Fibroblast of upper back skin (primary cell): Measurements from ENCODE around the gene GLRX2.
A peak's percentile ranks its signal among the peaks of the same experiment; 100 is the strongest.

ENCODE experiments used
- DNase-seq: peaks from one replicate; pipeline ENCODE4 v3.0.0-alpha.2; 2013

GLRX2 gene

GRCh38 chr1:193111641-193112090 lies 6.5 kb upstream of the GLRX2 start:
- DNase-seq: peak; percentile 89

DNA sequence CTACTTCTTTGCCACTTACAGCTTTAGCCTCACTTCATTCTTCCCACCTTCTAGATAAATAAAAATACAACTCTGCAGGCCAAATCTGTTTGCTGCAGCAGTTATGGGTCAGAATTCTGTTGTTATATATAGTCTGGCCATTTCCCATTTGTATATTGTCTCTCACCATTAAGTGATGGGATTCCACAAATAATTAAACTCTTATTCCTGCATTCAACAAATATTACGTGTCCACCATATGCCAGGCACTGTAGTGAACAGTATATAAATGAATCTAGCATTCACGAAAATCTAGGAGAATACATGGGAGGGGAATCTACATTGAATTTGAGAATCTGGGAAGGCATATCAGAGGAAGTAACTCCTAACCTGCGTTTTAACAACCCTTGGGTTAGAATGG lies 5.7 kb upstream of the GLRX2 start:
- DNase-seq: no peak

- DNase-seq: no peak
Observed at GRCh38 chr1:193110246-193110645, 5.0 kb upstream of the GLRX2 start.

DNA sequence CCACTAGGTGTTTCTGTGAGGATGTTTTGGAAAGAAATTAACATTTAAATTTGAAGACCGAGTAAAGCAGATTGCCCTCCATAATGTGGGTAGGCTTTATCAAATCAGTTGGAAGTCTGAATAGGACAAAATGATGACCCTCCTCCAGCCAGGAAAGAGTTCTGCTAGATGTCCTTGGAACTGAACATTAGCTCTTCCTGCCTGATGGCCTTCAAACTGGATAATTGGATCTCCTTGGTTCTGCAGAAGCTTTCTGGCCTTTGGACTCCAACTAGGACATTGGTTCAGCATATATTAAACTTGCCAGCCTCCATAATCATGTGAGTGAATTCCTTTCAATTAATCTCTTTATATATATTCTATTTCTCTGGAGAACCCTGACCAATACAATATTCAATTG lies 4.4 kb upstream of the GLRX2 start:
- no peak for DNase-seq

- no peak for DNase-seq
Observed at GRCh38 chr1:193108471-193108870, 3.3 kb upstream of the GLRX2 start.

- no peak for DNase-seq
Observed at GRCh38 chr1:193105821-193106177, 585 bp upstream of the GLRX2 start.

DNA sequence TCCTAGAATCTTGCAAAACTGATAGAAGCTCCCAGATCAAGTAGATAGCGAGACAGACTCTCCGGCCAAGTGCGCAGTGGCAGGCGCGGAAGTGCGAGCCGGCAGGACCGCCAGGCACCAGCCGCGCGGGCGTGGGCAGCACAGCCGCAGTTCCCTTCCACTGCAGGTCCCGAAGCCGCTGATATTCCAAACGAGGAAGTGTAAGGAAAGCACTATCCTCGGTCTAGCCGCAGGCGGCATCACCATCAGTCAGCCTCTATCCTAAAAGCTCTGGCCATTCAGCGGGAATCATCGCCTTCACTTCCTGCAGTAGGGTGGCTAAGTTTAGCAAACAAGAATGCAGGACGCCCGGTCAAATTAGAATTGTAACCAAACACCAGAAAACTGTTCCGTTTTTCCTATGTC lies 710 bp downstream of the GLRX2 start:
- peak; percentile 55 for DNase-seq

- DNase-seq: no peak
Observed at GRCh38 chr1:193103759-193104501, 1.3 kb downstream of the GLRX2 start.

DNA sequence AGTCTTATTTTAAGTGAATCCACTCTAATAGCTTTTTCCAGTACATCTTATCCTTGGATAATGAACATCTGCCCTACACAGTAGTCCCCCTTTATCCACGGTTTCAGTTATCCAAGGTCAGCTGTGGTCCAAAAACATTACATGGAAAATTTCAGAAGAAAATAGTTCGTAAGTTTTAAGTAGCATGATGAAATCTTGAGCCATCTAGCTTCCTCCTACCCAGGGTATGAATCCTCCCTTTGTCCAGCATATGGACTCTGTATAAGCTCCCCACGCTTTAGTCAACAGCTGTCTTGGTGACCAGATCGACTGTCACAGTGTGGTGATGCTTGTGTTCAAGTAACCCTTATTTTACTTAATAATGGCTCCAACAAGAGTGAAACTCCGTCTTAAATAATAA lies 2.6 kb downstream of the GLRX2 start:
- no peak for DNase-seq

DNA sequence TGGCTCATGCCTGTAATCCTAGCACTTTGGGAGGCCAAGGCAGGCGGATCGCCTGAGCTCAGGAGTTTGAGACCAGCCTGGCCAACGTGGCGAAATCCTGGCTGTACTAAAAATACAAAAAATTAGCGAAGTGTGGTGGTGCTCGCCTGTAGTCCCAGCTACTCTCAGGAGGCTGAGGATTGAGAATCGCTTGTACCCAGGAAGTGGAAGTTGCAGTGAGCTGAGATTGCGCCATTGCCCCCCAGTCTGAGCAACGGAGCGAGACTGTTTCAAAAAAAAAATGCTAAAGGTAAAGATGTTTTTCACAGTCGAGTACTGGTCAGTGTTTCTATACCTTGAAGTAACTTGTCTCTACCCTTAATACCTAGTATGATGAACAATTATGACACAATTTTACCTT lies 11.1 kb downstream of the GLRX2 start:
- no peak for DNase-seq

DNA sequence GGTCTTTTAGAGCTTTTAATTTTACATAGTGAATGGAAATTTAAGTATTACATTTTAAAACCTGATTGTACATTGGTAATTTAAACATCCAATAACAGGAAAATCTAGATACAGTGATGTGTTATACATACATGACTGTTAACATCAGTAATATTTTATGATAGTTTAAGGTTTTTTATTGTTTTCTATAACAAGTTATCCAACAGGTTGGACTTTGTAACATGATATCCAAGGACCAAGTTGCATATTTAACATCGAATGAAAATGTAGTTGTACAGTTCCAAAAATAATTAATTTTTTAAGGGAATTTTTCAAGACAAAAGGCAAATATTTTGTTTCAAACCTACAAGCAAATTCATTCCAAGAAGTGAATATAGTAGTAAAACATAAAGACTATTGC lies 14.3 kb downstream of the GLRX2 start:
- no peak for DNase-seq

- no peak for DNase-seq
Observed at GRCh38 chr1:193087893-193088292, 17.3 kb downstream of the GLRX2 start.

- DNase-seq: no peak
Observed at GRCh38 chr1:193086342-193086741, 18.9 kb downstream of the GLRX2 start.

GRCh38 chr1:193085263-193085662 lies 20.0 kb downstream of the GLRX2 start:
- no peak for DNase-seq

- no peak for DNase-seq
Observed at GRCh38 chr1:193083365-193084088, 21.7 kb downstream of the GLRX2 start.

- no peak for DNase-seq
Observed at GRCh38 chr1:193079187-193079586, 26.0 kb downstream of the GLRX2 start.

DNA sequence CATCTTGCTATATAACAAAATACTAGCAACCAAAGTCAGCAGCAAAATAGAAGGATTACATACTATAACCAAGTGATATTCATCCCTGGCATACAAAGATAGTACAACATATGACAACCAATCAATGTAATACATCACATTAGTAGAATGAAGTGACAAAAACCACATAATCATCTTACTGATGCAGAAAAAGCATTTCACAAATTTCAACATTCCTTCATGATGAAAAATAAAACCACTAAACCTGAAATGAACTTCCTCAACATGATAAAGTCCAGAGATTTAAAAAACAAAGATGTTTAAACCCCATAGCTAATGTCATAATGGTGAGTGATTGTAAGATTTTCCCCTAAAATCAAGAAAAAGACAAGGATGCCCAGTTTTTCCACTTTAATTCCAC lies 27.2 kb downstream of the GLRX2 start:
- peak; percentile 35 for DNase-seq

DNA sequence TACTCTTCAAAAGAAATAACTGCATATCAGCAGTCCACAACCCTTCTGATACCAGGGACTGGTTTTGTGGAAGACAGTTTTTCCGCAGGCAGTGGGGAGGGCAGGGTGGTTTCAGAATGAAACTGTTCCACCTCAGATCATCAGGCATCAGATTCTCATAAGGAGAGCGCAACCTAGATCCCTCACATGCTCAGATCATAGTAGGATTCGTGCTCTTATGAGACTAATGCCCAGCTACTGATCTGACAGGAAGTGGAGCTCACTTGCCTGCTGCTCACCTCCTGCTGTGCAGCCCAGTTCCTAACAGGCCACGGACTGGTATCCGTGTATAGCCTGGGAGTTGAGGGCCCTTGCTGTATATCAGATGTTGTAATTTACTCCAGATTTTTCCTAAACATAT lies 34.3 kb downstream of the GLRX2 start:
- peak; percentile 25 for DNase-seq

DNA sequence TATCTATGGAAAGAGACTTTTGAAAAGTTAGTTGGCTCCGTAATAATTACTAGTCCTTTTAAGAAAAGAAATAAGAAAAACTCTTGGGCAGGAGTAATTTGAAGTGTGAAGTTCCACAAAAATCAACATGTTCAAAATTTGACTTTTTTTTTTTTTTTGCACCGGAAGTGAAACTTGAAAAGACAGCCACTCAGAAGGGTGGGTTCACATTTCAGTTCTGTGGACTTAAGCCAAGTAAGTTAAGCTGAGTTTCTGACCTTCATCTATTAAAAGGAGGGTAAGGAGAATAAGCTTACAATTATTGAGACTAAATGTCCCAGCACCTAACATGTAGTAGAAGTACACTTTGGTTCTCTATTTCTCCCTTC lies 34.8 kb downstream of the GLRX2 start:
- DNase-seq: no peak

DNA sequence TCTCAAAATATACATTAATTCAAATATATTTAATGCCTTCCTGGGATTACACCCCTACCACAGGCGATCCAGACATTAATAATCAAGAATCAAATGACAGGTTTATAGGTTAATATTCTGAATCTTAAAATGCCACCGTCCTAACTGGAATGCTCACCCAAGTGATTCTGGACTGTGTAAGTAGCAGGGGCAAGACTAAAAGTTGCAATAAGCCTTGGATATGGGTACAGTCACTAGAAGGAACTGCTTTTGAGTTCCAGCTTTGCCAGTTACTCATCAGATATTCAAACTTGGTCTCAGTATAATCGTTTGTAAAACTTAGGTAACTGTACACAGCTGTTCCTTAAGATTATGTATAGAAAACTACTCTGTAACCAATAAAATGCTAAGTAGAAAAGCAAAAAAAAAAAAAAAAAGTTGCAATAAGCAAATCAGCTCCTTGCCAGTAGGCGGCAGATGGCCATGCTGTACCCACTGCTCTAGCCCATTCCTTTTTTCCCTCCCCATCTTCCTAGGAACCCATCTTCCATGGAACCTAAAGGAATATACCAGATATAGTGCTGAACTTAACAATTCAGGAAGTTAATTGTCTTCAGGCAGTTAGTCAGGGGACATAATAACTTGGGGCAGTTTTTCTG lies 35.3 kb downstream of the GLRX2 start:
- no peak for DNase-seq

- DNase-seq: no peak
Observed at GRCh38 chr1:193068013-193068412, 37.2 kb downstream of the GLRX2 start.

DNA sequence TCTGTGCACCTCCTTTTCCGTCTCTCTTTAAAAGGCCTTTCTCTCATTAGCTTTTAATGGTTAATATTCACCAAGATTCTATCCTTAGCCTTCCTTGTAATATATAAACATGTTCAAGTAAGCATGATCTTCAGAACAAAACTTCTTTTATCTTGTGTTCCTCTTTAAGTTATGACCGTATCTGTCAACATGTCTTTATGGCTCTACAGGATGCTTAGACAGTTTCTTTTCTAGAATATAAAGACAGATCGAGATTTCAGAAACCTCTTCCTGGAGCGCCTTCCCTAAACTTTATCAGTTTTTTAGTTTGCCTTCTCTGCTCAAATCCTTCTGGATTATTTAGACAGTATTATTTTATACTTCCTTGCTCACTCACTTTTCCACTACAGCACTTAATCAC lies 38.6 kb downstream of the GLRX2 start:
- DNase-seq: no peak

DNA sequence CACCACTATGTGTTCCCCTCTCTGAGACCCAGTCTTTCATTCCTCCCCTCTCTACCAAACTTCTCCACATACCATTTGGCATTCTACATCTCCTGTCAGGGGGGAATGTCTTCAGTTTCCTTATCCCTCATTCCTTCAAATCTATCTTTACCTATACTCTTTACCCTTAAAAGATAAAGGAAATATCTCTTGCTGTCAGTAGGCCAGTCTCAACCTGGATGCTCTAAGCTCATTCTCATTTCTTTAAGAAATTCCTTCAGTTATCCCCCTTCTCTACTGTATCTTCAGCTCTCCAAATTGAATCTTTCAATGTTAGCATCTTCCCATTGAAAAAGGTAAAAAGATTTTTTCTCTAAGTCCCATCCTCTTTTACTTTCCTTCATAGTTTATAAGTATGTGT lies 39.3 kb downstream of the GLRX2 start:
- DNase-seq: no peak
